Measurements from ENCODE around the gene KRTAP10-5. TPM values are rescaled to one million over a fixed set of nuclear protein-coding genes. Genes with fewer than 3 reads are reported as not detected.

The KRTAP10-5 gene
- total and polyA plus RNA-seq, 9 of the 15 experiments (the other 6 are each of a cell fraction or from before 2014, with no cell fraction given) = not detected

- no peak for TF ChIP-seq ZNF184 (CRISPR knock-in tag; IDR thresholded peaks at IDR 0.05)
- TF ChIP-seq NR2F6 (CRISPR knock-in tag; IDR thresholded peaks at IDR 0.05) = no peak
- no peak for TF ChIP-seq BRF2 (IDR thresholded peaks at IDR 0.05; ENCODE audit: borderline replicate concordance, insufficient read depth, insufficient read length)
- TF ChIP-seq RHOXF2B (CRISPR knock-in tag; conservative IDR thresholded peaks at IDR 0.05) = no peak
- no peak for TF ChIP-seq ZMIZ1 (IDR thresholded peaks at IDR 0.05; ENCODE audit: low read depth in 2 of 2, low read length in 2 of 2)
- TF ChIP-seq TAF15 (IDR thresholded peaks at IDR 0.05; ENCODE audit: low read depth, low read length) = no peak
- TF ChIP-seq ZNF717 (CRISPR knock-in tag; IDR thresholded peaks at IDR 0.05) = no peak
- no peak for TF ChIP-seq TEAD4 (IDR thresholded peaks at IDR 0.05; ENCODE audit: low read length)
- no peak for TF ChIP-seq TEAD4 (CRISPR knock-in tag; IDR thresholded peaks at IDR 0.05; ENCODE audit: borderline replicate concordance)
- TF ChIP-seq HSF4 (CRISPR knock-in tag; IDR thresholded peaks at IDR 0.05; ENCODE audit: borderline replicate concordance) = no peak
These were observed 32.0 kb downstream of the KRTAP10-5 start (continued) for GRCh38 chr21:44548381-44548780.
